ELF-1 (cell line): ENCODE data around the gene OR6A2.

Source experiments
- DNase-seq: peaks from one replicate; pipeline ENCODE4 v3.0.0-alpha.2; 2016; ENCODE audit warnings: low read depth, low spot score

OR6A2 gene

DNA sequence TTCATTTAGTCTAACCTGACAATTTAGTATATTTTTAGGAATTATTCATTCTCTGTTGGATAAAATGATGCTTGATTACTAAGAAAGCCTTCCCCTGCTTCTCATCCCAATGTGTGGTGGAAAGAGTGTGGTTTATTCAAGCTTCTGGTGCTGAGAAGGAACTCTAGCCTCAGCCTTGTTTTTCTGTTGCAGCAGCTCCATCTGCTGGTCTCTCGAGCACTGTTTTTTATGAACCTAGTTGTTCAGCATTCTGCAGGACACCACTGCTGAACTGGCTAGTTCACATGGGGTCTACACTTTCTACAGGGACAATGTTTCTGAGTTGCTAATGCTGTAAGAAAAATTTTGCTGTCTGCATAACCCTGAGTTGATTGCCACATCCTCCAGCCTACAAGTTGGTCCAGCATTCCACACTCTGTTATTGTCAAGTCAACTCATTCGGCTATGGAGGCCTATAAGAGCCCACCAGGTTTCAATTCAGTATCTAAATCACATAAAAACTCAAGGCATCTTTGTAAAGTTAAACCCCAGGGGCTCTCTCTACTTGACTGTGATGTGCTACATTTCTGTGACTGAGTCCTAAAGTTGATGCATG is 42.0 kb downstream of the OR6A2 start:
- DNase-seq = peak; percentile 62

DNA sequence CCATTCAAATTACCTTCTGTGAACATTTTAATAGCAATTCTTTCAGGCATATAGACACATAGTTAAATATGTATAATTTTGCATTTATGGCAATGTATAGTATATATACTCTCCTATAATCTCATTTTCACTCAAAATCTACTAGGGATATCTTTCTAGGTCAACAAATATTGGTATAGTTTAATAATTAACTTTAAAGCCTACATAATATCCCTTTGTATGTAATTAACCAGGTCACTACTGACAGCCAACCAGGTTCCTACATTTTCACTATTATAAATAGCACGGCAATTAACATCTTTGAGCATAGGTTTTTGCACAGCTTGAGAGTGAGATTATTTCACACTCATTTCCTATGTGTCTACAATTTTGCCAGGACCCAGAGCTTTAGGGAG is 43.5 kb downstream of the OR6A2 start:
- DNase-seq = no peak

DNA sequence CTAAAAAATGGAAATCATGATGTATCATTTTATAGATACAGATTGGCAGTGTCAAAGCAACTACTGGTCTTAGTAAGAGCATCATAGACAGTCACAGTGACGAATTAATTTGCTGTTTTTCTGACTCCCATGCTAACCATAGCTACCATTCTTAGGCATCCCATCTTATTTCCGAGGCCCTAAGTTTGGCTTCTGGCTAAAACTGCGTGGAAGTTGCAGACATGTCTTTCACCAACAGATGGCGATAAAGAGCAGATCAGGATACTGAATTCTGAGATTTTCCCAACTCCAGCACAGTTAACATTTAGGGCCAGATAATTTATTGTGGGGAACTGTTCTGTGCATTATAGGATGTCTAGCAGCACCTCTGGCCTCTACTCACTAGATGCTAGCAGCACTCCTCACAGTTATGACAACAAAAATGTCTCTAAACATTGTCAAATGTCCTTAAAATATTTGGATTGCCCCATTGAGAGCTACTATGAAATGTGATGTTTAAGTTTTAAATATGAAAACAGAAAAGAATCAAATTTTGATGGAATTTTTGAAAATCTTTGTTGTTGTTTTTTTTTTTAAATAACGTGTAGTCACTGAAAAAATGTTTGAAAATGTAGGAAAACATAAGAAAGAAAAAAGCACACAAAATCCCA is 44.1 kb downstream of the OR6A2 start:
- peak; percentile 52 for DNase-seq

DNA sequence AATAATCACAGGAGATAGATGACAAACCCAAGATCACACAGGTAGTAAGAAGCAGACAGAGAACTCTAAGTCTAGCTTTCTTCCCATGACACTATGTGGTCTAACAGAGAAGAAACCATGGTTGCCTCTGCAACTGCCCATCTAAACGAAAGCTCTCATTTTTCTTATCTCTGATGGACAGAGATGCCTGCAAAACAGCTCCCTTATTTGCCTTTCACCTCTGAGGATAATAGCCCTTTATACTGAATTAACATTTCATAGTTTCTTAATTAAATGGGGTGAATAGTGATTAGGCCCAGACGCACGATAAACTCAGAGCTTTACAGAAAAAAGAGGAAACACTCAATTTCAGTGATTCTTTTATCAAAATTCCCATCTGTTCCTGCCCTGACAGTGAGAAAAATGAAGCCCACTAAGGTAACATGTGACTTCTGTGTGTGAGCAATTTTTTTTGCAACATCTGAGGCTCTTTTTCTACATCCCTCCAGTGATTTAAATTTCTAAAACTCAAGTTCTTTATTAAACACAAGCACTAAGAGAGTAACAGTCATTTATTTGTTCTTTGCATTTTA is 52.3 kb downstream of the OR6A2 start:
- DNase-seq = no peak

DNA sequence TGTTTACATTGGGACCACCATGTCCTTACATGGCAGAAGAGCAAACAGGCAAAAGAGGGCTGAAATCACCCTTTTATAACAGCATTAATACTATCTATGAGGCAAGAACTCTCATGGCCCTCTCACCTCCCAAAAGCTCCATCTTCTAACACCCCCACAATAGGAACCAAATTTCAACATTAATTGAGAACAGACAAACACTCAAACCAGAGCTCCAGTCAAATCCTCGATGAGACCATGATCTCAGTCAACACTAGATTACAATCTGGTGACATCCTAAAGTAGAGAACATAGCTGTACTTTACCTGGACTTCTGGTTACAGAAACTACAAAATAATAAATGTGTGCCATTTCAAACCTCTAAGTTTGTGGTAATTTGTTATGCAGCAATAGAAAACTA is 52.9 kb downstream of the OR6A2 start:
- no peak for DNase-seq

DNA sequence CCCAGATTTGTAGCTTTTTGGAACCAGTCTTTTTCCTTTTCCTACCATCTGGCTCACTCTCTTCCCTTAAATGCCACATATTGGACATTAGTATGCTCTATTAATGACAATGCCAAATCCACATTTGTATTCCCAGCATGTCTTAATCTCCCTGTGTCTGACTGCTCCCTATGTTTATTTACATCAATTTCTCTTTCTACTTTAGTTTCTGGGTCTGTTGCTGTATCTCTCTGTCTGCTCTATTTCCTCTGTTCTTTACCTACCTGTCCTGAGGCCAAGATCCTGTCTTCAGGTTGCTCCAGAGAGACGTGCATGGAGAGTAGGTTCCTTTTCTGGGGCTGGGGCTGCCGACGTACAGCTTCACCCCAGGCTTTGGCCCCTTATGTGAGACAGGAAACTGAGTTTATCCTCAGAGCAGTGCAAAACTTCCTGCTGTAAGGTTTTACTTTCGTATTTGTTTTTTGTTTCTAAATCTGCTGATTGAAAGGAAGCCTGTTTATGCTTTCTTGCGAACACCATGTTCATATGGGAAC is 53.3 kb downstream of the OR6A2 start:
- no peak for DNase-seq

DNA sequence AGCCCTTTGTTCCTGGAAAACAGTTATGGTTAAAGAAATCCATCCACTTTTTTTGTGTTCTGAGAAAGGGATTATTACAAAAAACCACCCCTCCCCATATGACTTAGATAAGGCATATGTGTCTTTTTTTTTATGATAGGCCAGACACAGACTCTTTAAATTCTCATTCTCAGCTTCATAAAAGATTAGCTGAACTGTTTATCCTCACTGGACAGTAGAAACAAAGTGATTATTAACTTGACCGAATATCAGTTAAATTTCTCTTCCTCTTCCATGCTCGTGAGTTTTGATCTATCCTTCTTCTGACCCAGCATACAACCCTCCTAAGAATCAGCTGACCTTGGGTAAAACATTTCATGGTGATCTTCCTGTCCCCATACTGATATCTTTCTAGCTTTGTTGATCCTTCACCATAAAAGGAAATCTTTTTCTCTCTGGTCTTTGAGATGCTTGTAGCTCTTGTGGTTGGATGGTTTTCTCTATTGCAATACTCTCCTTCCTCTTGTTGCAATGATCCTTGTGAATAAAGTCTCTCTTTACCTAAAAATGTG is 53.9 kb downstream of the OR6A2 start:
- no peak for DNase-seq

DNA sequence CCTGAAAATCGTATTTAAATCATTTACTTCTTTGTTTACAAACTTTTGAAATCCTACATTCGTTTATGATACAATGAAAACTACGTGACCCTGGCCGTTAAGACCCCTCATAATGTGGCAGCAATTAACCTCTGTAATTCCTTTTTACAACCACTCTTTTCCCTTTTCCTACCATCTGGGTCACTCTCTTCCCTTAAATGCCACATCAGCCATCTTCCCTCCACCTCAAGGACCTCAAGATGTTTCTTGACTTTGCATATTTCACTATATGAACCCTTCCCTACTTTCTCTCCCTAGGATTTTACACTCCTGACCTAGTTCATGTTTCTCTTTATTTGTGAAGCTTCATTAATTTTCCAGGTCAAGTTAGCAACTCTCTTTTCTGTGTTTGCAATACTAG is 54.5 kb downstream of the OR6A2 start:
- DNase-seq = no peak

DNA sequence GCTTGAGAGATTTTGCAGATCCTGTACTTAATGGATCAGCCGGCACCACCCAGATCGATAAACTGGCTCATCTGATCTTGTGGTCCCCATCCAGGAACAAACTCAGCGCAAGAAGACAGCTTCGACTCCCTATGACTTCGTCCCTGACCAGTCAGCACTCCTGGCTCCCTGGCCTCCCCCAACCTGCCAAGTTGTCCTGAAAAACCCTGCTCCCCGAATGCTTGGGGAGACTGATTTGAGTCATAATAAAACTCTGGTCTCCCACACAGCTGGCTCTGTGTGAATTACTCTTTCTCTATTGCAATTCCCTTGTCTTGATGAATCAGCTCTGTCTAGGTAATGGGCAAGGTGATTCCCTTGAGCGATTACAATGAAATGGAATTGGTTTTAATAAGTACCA is 57.2 kb downstream of the OR6A2 start:
- no peak for DNase-seq
